Measurements from ENCODE around the gene WDR70. TPM values are rescaled to one million over a fixed set of nuclear protein-coding genes. Genes with fewer than 3 reads are reported as not detected.
"Not testable (repeated sequence)": the region's sequence is repeated elsewhere in the genome, so short reads cannot be mapped to it uniquely, and the experiment has no call there.

Gene WDR70
- total RNA-seq, 1 donor from 2014 or later: 43.7 TPM

DNA sequence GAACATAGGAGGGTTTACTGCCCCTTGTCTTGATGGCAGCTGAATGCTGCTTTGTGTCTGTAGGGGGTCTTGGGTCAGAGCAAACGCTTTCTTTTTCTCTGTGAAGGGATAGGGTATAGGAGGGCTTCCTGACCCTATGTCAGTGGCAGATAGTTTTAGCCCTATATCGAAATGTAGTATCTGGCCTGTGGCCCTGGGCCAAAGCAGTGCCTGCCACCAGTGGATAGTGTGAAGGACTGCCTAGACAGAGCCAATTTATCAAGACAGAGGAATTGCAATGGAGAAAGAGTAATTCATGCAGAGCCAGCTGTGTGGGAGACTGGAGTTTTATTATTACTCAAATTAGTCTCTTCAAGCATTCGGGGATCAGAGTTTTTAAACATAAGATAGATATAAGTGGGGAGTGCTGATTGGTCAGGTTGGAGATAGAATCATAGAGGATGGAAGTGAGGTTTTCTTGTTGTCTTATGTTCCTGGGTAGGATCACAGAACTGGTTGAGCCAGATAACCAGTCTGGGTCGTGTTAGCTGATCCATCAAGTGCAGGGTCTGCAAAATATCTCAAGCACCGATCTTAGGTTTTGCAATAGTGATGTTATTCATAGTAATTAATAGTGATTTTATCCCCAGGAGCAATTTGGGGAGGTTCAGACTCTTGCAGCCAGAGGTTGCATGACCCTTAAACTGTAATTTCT lies 282.3 kb downstream of the WDR70 start:
- ATAC-seq: peak; percentile 34
- intact Hi-C loops (cut with DNase I): no loop called here
- DNase-seq (ENCODE audit: low spot score): no peak

GRCh38 chr5:37661951-37662350 lies 282.8 kb downstream of the WDR70 start:
- intact Hi-C loops (cut with DNase I): no loop called here
- no peak for DNase-seq (ENCODE audit: low spot score)
- ATAC-seq: no peak

DNA sequence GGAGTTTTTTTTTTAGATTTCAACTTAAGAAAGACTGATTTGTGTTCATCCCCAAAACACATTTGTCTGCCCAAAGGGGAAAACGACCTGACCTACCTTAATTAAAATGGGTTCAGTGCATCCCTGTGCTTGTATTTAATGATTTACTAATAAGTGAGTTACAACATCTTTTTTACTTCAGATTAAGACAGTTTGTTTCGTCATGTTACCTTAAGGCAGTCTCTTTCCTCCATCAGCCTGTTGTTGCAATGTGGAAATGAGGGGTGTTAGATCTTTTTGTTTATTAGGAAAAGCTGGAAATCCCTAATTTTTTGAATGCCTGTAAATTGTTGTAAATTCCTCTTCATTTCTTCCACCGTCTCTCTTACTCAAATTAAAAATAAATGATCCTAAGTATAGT lies 283.2 kb downstream of the WDR70 start:
- ATAC-seq (no peak), DNase-seq (ENCODE audit: low spot score) (no peak)
- intact Hi-C loops (cut with DNase I): no loop called here

- DNase-seq (ENCODE audit: low spot score) (no peak), ATAC-seq (peak; percentile 56)
- intact Hi-C loops (cut with DNase I): no loop called here
These were observed 283.8 kb downstream of the WDR70 start for GRCh38 chr5:37662789-37663485.

DNA sequence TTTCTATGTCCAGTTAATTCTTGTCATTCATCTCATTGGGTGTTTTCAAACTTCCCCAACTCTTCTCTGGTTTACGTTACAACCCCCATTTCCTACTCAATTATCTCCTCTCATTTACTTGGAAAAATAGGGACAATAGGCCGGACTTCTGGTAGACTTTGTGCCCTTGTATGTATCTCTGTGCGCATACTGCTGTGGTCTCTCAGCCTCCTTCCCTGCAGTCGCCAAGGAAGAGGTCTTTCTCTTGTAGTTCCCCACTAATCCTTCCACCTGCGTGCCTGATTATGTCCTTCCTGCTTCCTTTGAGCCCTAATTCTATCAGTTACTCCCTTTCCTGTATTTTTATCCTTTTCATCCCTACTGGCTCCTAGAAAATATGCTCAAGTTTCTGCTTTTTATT lies 284.4 kb downstream of the WDR70 start:
- DNase-seq (ENCODE audit: low spot score): no peak
- intact Hi-C loops (cut with DNase I): no loop called here
- no peak for ATAC-seq

DNA sequence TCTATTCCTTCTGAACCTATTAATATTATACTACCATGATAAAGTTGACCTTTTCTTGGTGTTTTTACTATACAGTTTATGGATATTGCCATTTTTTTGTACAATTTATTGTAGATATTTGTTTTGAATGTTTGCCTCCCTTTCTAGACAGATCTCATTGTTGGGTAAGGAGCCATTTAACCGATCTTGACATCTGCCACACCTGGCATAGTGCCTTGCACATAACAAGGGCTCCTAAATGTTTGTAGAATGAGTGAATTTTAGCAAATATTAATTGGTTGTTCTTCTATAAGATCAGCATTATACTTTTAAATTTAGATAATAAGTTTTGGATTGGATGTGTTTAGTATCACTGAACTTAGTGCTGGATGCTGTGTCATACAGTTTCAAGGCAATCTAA lies 285.4 kb downstream of the WDR70 start:
- DNase-seq (ENCODE audit: low spot score) (no peak), ATAC-seq (no peak)
- intact Hi-C loops (cut with DNase I): no loop called here

- DNase-seq (ENCODE audit: low spot score) (no peak), ATAC-seq (no peak)
- intact Hi-C loops (cut with DNase I): no loop called here
These were observed 286.2 kb downstream of the WDR70 start for GRCh38 chr5:37665272-37665671.

DNA sequence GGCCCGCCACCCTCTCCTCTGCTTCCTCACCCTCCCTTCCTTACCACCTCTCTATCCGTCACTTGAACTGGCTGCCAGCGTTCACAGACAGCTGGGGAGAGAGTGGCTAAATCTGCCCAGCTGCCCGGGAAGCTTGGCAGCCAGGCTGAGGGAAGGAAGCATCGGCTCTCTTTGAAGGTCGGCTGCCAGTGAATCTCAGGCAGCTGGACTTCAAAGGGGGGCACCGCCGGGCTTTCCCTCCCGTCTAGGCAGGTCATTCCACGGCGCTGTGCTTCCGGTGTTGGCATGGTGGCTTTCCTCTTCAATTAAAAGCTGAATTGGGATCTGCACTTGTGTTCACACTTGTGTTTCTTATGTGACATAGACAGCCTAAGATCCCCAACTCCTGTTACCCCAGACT lies 286.8 kb downstream of the WDR70 start:
- ATAC-seq (no peak), DNase-seq (ENCODE audit: low spot score) (no peak)
- intact Hi-C loops (cut with DNase I): no loop called here

GRCh38 chr5:37667430-37667829 lies 288.3 kb downstream of the WDR70 start:
- intact Hi-C loops (cut with DNase I): no loop called here
- ATAC-seq: no peak
- no peak for DNase-seq (ENCODE audit: low spot score)

DNA sequence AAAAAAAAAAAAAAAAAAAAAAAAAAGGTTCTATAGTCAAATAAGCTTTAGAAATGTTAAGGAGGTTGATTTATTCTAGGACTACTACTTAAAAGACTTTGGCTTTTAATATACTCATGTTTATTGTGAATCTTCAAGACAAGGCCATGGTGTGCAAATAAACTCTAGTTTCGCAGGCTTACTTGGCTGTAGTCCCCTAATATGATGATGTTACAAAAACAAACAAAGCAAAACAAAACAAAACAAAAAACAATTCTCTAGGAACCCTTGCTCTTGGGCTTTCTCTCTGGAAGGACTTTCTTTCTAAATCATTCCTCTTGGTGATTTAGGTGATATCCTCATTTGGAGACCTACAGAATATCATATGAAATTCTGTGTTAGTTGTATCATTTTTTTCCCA lies 288.7 kb downstream of the WDR70 start:
- intact Hi-C loops (cut with DNase I): no loop called here
- DNase-seq (ENCODE audit: low spot score) (no peak), ATAC-seq (no peak)

DNA sequence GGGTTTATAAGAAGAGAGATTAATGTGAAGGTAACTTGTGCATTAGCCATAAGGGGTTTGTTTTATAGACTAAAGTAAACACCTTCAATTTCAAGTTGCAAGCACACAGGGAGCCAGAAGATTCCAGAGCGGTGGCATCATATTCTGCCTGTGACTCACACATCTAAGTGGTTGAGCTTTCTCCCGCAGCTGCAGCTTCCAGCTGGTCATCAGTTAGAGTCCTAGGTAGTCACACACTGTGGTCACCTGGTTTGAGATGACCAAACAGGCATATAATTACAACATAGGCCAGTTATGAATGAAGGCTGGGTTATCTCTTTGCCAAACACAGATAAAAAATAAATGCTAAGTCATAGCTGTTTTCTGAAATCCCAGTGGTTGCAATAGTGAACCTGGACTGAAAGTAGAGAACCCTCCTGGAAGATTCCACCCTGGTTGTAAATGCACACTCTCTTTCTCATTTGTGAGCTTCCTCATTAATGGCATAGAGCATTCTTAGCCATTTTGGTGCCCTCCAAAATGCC lies 289.5 kb downstream of the WDR70 start:
- intact Hi-C loops (cut with DNase I): no loop called here
- peak; percentile 87 for ATAC-seq
- no peak for DNase-seq (ENCODE audit: low spot score)

- DNase-seq (ENCODE audit: low spot score); intact Hi-C loops (cut with DNase I); ATAC-seq: not testable (repeated sequence)
These were observed 293.0 kb downstream of the WDR70 start for GRCh38 chr5:37672118-37672588.

DNA sequence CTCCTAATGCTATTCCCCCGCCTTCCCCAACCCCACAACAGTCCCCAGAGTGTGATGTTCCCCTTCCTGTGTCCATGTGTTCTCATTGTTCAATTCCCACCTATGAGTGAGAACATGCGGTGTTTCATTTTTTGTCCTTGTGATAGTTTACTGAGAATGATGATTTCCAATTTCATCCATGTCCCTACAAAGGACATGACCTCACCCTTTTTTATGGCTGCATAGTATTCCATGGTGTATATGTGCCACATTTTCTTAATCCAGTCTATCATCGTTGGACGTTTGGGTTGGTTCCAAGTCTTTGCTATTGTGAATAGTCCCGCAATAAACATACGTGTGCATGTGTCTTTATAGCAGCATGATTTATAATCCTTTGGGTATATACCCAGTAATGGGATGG lies 295.2 kb downstream of the WDR70 start:
- ATAC-seq; intact Hi-C loops (cut with DNase I); DNase-seq (ENCODE audit: low spot score): not testable (repeated sequence)

GRCh38 chr5:37679326-37679725 lies 300.2 kb downstream of the WDR70 start:
- intact Hi-C loops (cut with DNase I); DNase-seq (ENCODE audit: low spot score); ATAC-seq: not testable (repeated sequence)

- DNase-seq (ENCODE audit: low spot score); ATAC-seq; intact Hi-C loops (cut with DNase I): not testable (repeated sequence)
These were observed 300.8 kb downstream of the WDR70 start for GRCh38 chr5:37679903-37680302.

DNA sequence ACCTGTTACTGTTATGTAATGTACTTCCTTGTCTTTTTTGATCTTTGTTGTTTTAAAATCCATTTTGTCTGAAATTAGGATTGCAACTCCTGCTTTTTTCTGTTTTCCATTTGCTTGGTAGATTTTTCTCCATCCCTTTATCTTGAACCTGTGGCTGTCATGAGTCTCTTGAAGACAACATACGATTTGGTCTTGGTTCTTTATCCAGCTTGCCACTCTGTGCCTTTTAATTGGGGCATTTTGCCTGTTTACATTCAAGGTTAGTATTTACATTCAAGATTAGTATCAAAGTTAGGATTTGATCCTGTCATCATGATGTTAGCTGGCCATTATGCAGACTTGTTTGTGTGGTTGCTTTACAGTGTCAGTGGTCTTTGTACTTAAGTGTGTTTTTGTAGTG lies 304.0 kb downstream of the WDR70 start:
- no peak for DNase-seq (ENCODE audit: low spot score)
- no peak for ATAC-seq
- intact Hi-C loops (cut with DNase I): no loop called here

DNA sequence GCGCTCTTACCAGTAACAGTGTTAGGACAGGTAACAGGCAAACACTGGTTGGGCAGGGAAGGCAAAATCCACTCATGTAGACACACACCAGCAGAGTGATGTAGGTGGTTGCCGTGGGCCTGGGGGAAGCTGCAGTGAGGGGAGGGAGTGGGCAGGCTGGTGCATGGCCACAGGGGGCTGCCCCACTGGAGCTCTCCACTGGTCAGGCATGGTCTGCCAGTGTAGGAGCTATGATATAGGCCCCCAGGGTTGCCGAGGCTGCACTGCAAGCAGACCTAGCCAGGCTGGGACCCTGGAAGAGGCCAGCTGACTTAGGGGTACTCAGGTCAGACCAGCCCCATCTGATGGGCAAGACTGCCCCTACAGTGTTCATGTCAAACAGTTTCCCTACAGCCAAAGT lies 306.1 kb downstream of the WDR70 start:
- ATAC-seq (no peak), DNase-seq (ENCODE audit: low spot score) (no peak)
- intact Hi-C loops (cut with DNase I): no loop called here

- ATAC-seq: no peak
These were observed 306.7 kb downstream of the WDR70 start for GRCh38 chr5:37685816-37686215.

DNA sequence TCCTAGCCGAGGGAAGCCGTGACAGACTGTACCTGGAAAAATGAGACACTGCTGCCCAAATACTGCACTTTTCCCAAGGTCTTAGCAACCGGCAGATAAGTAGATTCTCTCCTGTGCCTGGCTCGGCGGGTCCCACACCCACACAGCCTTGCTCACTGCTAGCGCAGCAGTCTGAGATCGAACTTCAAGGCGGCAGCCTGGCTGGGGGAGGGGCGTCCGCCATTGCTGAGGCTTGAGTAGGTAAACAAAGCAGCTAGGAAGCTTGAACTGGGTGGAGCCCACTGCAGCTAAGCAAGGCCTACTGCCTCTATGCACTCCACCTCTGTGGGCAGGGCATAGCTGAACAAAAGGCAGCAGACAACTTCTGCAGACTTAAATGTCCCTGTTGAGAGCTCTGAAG lies 309.8 kb downstream of the WDR70 start:
- DNase-seq (ENCODE audit: low spot score); ATAC-seq; intact Hi-C loops (cut with DNase I): not testable (repeated sequence)

More at GRCh38 chr5:37685816-37686215, 306.7 kb downstream of the WDR70 start:
- no peak for DNase-seq (ENCODE audit: low spot score)
- intact Hi-C loops (cut with DNase I): no loop called here

DNA sequence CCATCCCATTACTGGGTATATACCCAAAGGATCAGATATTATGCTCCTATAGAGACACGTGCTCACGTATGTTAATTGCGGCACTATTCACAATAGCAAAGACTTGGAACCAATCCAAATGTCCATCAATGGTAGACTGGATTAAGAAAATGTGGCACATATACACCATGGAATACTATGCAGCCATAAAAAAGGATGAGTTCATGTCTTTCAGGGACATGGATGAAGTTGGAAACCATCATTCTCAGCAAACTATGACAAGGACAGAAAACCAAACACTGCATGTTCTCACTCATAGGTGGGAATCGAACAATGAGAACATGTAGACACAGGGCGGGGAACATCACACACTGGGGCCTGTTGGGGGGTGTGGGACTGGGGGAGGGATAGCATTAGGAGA lies 315.2 kb downstream of the WDR70 start:
- DNase-seq (ENCODE audit: low spot score); intact Hi-C loops (cut with DNase I); ATAC-seq: not testable (repeated sequence)

Data from sciatic nerve (tissue), 2 donors.